Activated B cell treated with CpG ODN at 0.5 μM for 24 hours (primary cell): ENCODE results near the gene DYRK1A. TPM values are rescaled to one million over a fixed set of nuclear protein-coding genes. Genes with fewer than 3 reads are reported as not detected.

ENCODE experiments used
- ATAC-seq: fragments of 200-7000 bp; cut with Tn5 transposase; one replicate; pipeline ENCODE4 v1.10.0; 2021; ENCODE audit warnings: low read depth, mild to moderate bottlenecking, moderate library complexity
- CTCF ChIA-PET: fragments of 350-600 bp; sonication (Branson Sonifier 250); formaldehyde crosslinking; loops from one replicate; lab custom pipeline; 2021; ENCODE audit warnings: antibody characterized with exemption; lab: Charles Lee
- POLR2A ChIA-PET: fragments of 350-600 bp; sonication (Branson Sonifier 250); formaldehyde crosslinking; loops from one replicate; lab custom pipeline; 2021; ENCODE audit warnings: antibody characterized with exemption; lab: Charles Lee
- DNase-seq: peaks from one replicate; pipeline ENCODE4 v3.0.0; 2022
- H3K27ac Mint-ChIP-seq: one replicate; pipeline ENCODE4 v1.8.0; 2020; ENCODE audit warnings: mixed read lengths
- H3K27me3 Mint-ChIP-seq: one replicate; pipeline ENCODE4 v1.8.0; 2021; ENCODE audit warnings: mixed read lengths
- H3K36me3 Mint-ChIP-seq: one replicate; pipeline ENCODE4 v1.8.0; 2021; ENCODE audit warnings: low read depth, mixed read lengths
- H3K4me1 Mint-ChIP-seq: one replicate; pipeline ENCODE4 v1.8.0; 2021; ENCODE audit warnings: mixed read lengths
- H3K4me3 Mint-ChIP-seq: one replicate; pipeline ENCODE4 v1.8.0; 2020; ENCODE audit warnings: mild to moderate bottlenecking, mixed read lengths
- H3K9me3 Mint-ChIP-seq: one replicate; pipeline ENCODE4 v1.8.0; 2020; ENCODE audit warnings: mixed read lengths
- CTCF ChIP-seq: fragments of 200-600 bp; IDR thresholded peaks from one replicate; pipeline ENCODE4 v1.8.0; 2022; ENCODE audit warnings: antibody characterized with exemption, mild to moderate bottlenecking
- intact Hi-C: fragments of 100-400 bp; cut with micrococcal nuclease; formaldehyde crosslinking; loops from one replicate; pipeline ENCODE4 v1.15.1; 2024
- total RNA-seq: library from RNA; stranded (reverse); gene quantifications from 2 replicates; pipeline ENCODE4 v1.2.3, GENCODE V29; 2022

The DYRK1A gene
- total RNA-seq, 1 donor from 2014 or later, result 99.9 TPM

- Mint-ChIP-seq H3K9me3 (no peaks in the 10 kb centered on the region), H3K27me3 (no peaks in the 10 kb centered on the region), H3K4me1 (peaks cover 85% of the 10 kb centered on the region), H3K4me3 (no peak overlapping the region), H3K27ac (no peak overlapping the region), H3K36me3 (peaks cover 19% of the 10 kb centered on the region)
- intact Hi-C loops, result loop anchor here (2.0 kb wide), 1 partner anchor 15 kb away; no protein-coding TSS in a partner anchor
- CTCF ChIA-PET, result interaction anchor here (1.1 kb wide), 1 partner anchor 55 kb away, joined by 5 read pairs; no protein-coding TSS in a partner anchor
- DNase-seq (no peak), ATAC-seq (no peak)
- no peak for TF ChIP-seq CTCF
- POLR2A ChIA-PET, result interaction anchor here (1.0 kb wide), 1 partner anchor 41 kb away, joined by 3 read pairs; the partner anchor contains the start of gene DYRK1A
These were observed 41.3 kb downstream of the DYRK1A start for GRCh38 chr21:37407719-37408420.

GRCh38 chr21:37408464-37409193 is 42.1 kb downstream of the DYRK1A start:
- Mint-ChIP-seq H3K36me3 (peaks cover 17% of the 10 kb centered on the region), H3K27ac (peak overlapping the region; percentile 8), H3K4me1 (peaks cover 85% of the 10 kb centered on the region), H3K9me3 (no peaks in the 10 kb centered on the region), H3K4me3 (no peak overlapping the region), H3K27me3 (no peaks in the 10 kb centered on the region)
- ChIA-PET CTCF (interaction anchor here (1.1 kb wide), 1 partner anchor 55 kb away, joined by 5 read pairs; no protein-coding TSS in a partner anchor), POLR2A (interaction anchor here (1.0 kb wide), 1 partner anchor 42 kb away, joined by 3 read pairs; the partner anchor contains the start of gene DYRK1A)
- no peak for TF ChIP-seq CTCF
- no peak for ATAC-seq
- no peak for DNase-seq
- intact Hi-C loops, result no loop called here

- DNase-seq, result no peak
- CTCF ChIA-PET, result interaction anchor here (1.0 kb wide), 1 partner anchor 53 kb away, joined by 3 read pairs; no protein-coding TSS in a partner anchor
- POLR2A ChIA-PET, result no interaction called here
- Mint-ChIP-seq H3K9me3 (no peaks in the 10 kb centered on the region), H3K36me3 (peaks cover 17% of the 10 kb centered on the region), H3K27me3 (no peaks in the 10 kb centered on the region), H3K4me3 (no peak overlapping the region), H3K27ac (peak overlapping the region; percentile 5), H3K4me1 (peaks cover 85% of the 10 kb centered on the region)
- no peak for ATAC-seq
- TF ChIP-seq CTCF, result no peak
- intact Hi-C loops, result loop anchor here (5.0 kb wide), 2 partner anchors 37 to 38 kb away; no protein-coding TSS in a partner anchor
These were observed 44.1 kb downstream of the DYRK1A start for GRCh38 chr21:37410639-37411038.

GRCh38 chr21:37412603-37413360 is 46.2 kb downstream of the DYRK1A start:
- POLR2A ChIA-PET, result interaction anchor here (0.7 to 0.9 kb wide), 2 partner anchors 81 to 146 kb away, joined by 3 read pairs; partner anchors contain the start of gene VPS26C
- intact Hi-C loops, result loop anchor here (2.0 to 5.0 kb wide), 3 partner anchors 14 to 40 kb away; no protein-coding TSS in a partner anchor

More at GRCh38 chr21:37412603-37413360, 46.2 kb downstream of the DYRK1A start:
- CTCF ChIA-PET, result no interaction called here
- DNase-seq (no peak), ATAC-seq (no peak)
- peaks cover 15% of the 10 kb centered on the region for H3K36me3 Mint-ChIP-seq
- TF ChIP-seq CTCF, result no peak
- peak overlapping the region; percentile 0 for H3K4me3 Mint-ChIP-seq
- peaks cover 84% of the 10 kb centered on the region for H3K4me1 Mint-ChIP-seq
- no peaks in the 10 kb centered on the region for H3K27me3 Mint-ChIP-seq
- H3K27ac Mint-ChIP-seq, result peak overlapping the region; percentile 0
- H3K9me3 Mint-ChIP-seq, result no peaks in the 10 kb centered on the region
